OCI-LY3 (cell line): ENCODE measurements around the gene CCDC117.
A peak's percentile ranks its signal among the peaks of the same experiment; 100 is the strongest.

Source experiments
- H2AFZ ChIP-seq: fragments of 200-600, 300-600 bp; shearing (Covaris generic); 2 replicates; pipeline ENCODE4 v1.6.0; 2014; ENCODE audit warnings: antibody characterized with exemption, low read depth, low read length
- H3K27ac ChIP-seq: fragments of 200-600, 300-600 bp; sonication (generic); 2 replicates; pipeline ENCODE4 v1.5.1; 2014; ENCODE audit warnings: mild to moderate bottlenecking, low read length, moderate library complexity, mixed read lengths
- H3K27me3 ChIP-seq: fragments of 200-600, 300-600 bp; sonication (generic); 2 replicates; pipeline ENCODE4 v1.6.1; 2014; ENCODE audit warnings: low read depth, low read length, mixed read lengths
- H3K36me3 ChIP-seq: fragments of 200-600, 300-600 bp; sonication (generic); replicated peaks from 2 replicates; pipeline ENCODE3; 2014; ENCODE audit warnings: low read depth, low read length, mixed read lengths
- H3K4me1 ChIP-seq: fragments of 300-600, 200-600 bp; sonication (generic); 2 replicates; pipeline ENCODE4 v1.6.1; 2014; ENCODE audit warnings: low read length, mixed read lengths
- H3K4me2 ChIP-seq: fragments of 200-600, 300-600 bp; sonication (generic); 2 replicates; pipeline ENCODE4 v1.6.1; 2014; ENCODE audit warnings: low read length, mixed read lengths
- H3K4me3 ChIP-seq: fragments of 300-600, 200-600 bp; sonication (generic); 2 replicates; pipeline ENCODE4 v1.5.1; 2014; ENCODE audit warnings: antibody characterized with exemption, mild to moderate bottlenecking, low read length, moderate library complexity
- H3K79me2 ChIP-seq: fragments of 300-600, 200-600 bp; shearing (Covaris generic); 2 replicates; pipeline ENCODE4 v1.6.1; 2014; ENCODE audit warnings: mild to moderate bottlenecking, low read length, mixed read lengths
- H3K9ac ChIP-seq: fragments of 300-600, 200-600 bp; shearing (Covaris generic); 2 replicates; pipeline ENCODE4 v1.6.0; 2014; ENCODE audit warnings: mild to moderate bottlenecking, low read length, moderate library complexity
- H3K9me3 ChIP-seq: fragments of 200-600, 300-600 bp; shearing (Covaris generic); 2 replicates; pipeline ENCODE4 v1.6.1; 2014; ENCODE audit warnings: low read length, mixed read lengths; ENCODE audit not compliant: insufficient read depth
- H4K20me1 ChIP-seq: fragments of 200-600, 300-600 bp; sonication (generic); 2 replicates; pipeline ENCODE4 v1.6.1; 2016; ENCODE audit warnings: low read length, mixed read lengths; ENCODE audit not compliant: insufficient read depth
- EZH2phosphoT487 ChIP-seq: fragments of 200-600 bp; shearing (Covaris generic); IDR thresholded peaks from 2 replicates; pipeline ENCODE4 v1.6.1; 2018; ENCODE audit warnings: antibody characterized with exemption, mixed run types, low read depth
- TF ChIP-seq, protein P1 (sequence below): fragments of 200-600, 300-600 bp; sonication (generic); IDR thresholded peaks from 2 replicates; pipeline ENCODE4 v1.5.1; 2014; ENCODE audit warnings: antibody characterized with exemption, low read length, low read depth

The CCDC117 gene

DNA sequence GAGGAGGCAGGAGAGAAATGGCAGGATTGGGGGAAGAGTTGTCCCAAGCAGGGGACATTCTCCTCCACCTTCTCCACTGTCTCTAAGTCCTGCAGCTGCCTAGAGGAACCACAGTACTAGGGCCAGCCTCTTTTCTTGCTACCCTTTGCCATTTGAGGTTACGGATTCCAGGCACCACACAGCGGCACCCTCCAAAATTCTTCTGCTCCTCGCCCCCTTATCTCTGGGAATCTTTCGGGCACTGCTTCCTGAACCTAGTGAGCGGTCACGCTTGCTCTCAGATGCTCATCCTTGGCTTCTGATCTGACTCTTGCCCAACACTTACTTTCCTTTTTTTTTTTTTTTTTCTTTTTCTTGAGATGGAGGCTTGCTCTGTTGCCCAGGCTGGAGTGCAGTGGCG lies 54.4 kb downstream of the CCDC117 start:
- Histone ChIP-seq H3K27ac (no peak overlapping the region), H3K4me3 (no peak overlapping the region), H3K27me3 (no peaks in the 10 kb centered on the region), H3K9ac (no peak overlapping the region), H3K4me2 (no peak overlapping the region), H3K36me3 (no peaks in the 10 kb centered on the region), H4K20me1 (0 out of 2 replicates have a peak, but pooled peaks cover 3% of the 10 kb centered on the region), H3K4me1 (no peaks in the 10 kb centered on the region), H3K79me2 (no peaks in the 10 kb centered on the region), H2AFZ (no peak overlapping the region), H3K9me3 (no peaks in the 10 kb centered on the region)
- no peak for TF ChIP-seq EZH2phosphoT487
- TF ChIP-seq, protein P1, sequence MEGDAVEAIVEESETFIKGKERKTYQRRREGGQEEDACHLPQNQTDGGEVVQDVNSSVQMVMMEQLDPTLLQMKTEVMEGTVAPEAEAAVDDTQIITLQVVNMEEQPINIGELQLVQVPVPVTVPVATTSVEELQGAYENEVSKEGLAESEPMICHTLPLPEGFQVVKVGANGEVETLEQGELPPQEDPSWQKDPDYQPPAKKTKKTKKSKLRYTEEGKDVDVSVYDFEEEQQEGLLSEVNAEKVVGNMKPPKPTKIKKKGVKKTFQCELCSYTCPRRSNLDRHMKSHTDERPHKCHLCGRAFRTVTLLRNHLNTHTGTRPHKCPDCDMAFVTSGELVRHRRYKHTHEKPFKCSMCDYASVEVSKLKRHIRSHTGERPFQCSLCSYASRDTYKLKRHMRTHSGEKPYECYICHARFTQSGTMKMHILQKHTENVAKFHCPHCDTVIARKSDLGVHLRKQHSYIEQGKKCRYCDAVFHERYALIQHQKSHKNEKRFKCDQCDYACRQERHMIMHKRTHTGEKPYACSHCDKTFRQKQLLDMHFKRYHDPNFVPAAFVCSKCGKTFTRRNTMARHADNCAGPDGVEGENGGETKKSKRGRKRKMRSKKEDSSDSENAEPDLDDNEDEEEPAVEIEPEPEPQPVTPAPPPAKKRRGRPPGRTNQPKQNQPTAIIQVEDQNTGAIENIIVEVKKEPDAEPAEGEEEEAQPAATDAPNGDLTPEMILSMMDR: no peak

DNA sequence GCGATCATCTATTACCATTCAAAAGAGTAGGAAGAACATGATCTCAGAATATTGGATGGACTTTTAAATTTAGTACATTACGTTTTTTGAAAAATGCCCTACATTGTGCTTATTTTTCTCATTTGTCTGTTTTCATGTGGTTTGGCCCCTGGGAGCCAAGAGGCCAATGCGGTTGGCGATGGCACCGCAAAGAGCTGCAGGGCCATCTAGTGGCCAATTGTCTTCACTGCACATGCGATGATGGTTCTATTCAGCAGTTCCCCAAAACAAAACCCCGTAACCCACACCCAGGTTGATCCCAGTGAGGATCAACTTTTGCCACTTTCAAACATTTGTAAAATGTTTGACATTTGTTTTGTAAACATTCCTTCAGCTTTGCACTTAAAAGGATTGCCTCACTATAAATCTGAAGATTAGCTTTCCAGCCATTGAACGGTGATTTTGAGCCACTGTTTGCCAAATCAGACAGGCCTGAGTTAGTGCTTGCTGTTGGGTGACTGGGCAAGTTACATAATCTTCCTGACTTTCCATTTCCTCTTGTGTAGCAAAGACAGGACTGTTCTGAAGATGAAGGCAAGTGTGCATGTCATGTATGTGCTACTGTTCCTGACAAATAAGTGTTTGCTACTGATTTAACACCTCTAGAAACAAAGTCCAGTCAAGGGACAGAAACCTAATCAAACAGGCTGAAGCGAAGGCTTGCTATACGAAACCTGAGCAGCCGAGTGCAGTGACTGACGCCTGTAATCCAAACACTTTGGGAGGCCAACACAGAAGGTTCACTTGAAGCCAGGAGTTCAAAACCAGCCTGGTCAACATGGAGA lies 57.1 kb downstream of the CCDC117 start:
- no peak overlapping the region for H3K27ac ChIP-seq
- H3K4me3 ChIP-seq: no peak overlapping the region
- H3K79me2 ChIP-seq: no peaks in the 10 kb centered on the region
- 0 out of 2 replicates have a peak, but pooled peaks cover 3% of the 10 kb centered on the region for H4K20me1 ChIP-seq
- H3K4me1 ChIP-seq: no peaks in the 10 kb centered on the region
- H2AFZ ChIP-seq: no peak overlapping the region
- H3K27me3 ChIP-seq: no peaks in the 10 kb centered on the region
- TF ChIP-seq, protein P1: peak; percentile 99
- TF ChIP-seq EZH2phosphoT487: no peak
- H3K9ac ChIP-seq: no peak overlapping the region
- no peak overlapping the region for H3K4me2 ChIP-seq
- no peaks in the 10 kb centered on the region for H3K36me3 ChIP-seq
- no peaks in the 10 kb centered on the region for H3K9me3 ChIP-seq

DNA sequence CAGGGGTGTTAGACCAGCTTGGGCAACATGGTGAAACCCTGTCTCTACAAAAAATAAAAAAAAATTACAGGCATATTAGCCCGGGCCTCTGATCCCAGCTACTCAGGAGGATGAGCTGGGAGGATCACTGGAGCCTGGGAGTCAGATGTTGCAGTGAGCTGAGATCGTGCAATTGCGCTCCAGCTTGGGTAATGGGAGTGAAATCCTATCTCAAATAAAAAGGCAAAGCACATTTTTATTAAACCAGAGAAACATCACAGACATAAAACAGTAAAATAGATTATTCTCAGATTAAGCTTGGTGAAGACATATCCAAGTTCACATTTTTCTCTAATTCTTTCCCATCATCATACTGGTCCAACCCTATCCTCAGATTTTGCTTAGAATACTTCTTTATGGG lies 57.9 kb downstream of the CCDC117 start:
- H3K27ac ChIP-seq: no peak overlapping the region
- no peaks in the 10 kb centered on the region for H3K27me3 ChIP-seq
- no peaks in the 10 kb centered on the region for H3K79me2 ChIP-seq
- H2AFZ ChIP-seq: no peak overlapping the region
- no peak overlapping the region for H3K4me3 ChIP-seq
- no peaks in the 10 kb centered on the region for H3K4me1 ChIP-seq
- no peaks in the 10 kb centered on the region for H3K9me3 ChIP-seq
- TF ChIP-seq, protein P1: no peak
- no peak for TF ChIP-seq EZH2phosphoT487
- H3K4me2 ChIP-seq: no peak overlapping the region
- 0 out of 2 replicates have a peak, but pooled peaks cover 3% of the 10 kb centered on the region for H4K20me1 ChIP-seq
- no peak overlapping the region for H3K9ac ChIP-seq
- no peaks in the 10 kb centered on the region for H3K36me3 ChIP-seq

DNA sequence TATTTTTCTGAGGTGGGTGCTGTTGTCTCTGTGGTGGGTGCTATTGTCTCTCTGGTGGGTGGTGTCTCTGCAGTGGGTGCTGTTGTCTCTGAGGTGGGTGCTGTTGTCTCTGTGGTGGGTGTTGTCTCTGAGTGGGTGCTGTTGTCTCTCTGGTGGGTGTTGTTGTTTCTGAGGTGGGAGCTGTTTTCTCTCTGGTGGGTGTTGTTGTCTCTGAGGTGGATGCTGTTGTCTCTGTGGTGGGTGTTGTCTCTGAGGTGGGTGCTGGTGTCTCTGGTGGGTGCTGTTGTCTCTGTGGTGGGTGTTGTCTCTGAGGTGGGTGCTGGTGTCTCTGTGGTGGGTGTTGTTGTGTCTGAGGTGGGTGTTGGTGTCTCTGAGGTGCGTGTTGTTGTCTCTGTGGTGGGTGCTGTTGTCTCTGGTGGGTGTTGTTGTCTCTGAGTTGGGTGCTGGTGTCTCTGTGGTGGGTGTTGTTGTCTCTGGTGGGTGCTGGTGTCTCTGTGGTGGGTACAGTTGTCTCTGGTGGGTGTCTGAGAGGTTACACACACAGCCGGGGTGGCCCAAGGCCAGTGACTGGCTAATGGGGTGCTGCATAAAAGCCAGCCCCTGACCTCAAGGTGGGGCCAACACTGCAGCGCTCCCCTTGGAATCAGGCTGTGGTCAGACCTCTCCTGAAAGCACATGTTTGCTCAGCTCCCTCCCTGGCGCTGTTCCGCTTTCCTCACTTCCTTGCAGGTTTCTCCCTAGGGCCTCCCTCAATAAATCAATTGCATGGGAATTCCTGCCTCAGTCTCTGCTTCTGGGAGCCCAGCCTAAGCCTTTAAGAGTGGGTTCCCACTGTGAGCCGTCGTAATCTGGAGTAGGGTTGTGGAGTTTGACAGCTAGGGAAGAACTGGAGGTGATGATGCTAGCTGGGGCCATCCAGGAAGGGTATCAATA lies 58.9 kb downstream of the CCDC117 start:
- Histone ChIP-seq H3K27me3 (no peaks in the 10 kb centered on the region), H3K9me3 (no peaks in the 10 kb centered on the region), H3K9ac (no peak overlapping the region), H3K36me3 (no peaks in the 10 kb centered on the region), H3K4me2 (no peak overlapping the region), H2AFZ (no peak overlapping the region), H3K27ac (no peak overlapping the region), H3K79me2 (no peaks in the 10 kb centered on the region), H4K20me1 (0 out of 2 replicates have a peak, but pooled peaks cover 3% of the 10 kb centered on the region), H3K4me3 (no peak overlapping the region), H3K4me1 (no peaks in the 10 kb centered on the region)
- TF ChIP-seq, protein P1: no peak
- TF ChIP-seq EZH2phosphoT487: no peak
